ENCODE measurements around the gene VAT1.
"Not testable (repeated sequence)": the region's sequence is repeated elsewhere in the genome, so short reads cannot be mapped to it uniquely, and the experiment has no call there.

Gene VAT1

GRCh38 chr17:42991471-42991870, 30.7 kb downstream of the VAT1 start:
- H3K27ac ChIP-seq (ENCODE audit: low read depth, low read length): no peak overlapping the region
- H3K36me3 ChIP-seq (ENCODE audit: control insufficient read depth, insufficient read depth, low read length): peaks cover 34% of the 10 kb centered on the region
- no peaks in the 10 kb centered on the region for H3K4me1 ChIP-seq (ENCODE audit: control insufficient read depth, insufficient read depth, low read length)

GRCh38 chr17:42989726-42990652, 32.2 kb downstream of the VAT1 start:
- Histone ChIP-seq H3K4me3 (ENCODE audit: low read length) (no peak overlapping the region), H3K36me3 (ENCODE audit: control insufficient read depth, insufficient read depth, low read length) (peaks cover 34% of the 10 kb centered on the region), H3K27me3 (ENCODE audit: control insufficient read depth, insufficient read depth, low read length) (no peaks in the 10 kb centered on the region), H3K9ac (ENCODE audit: low read length) (no peak overlapping the region), H3K4me1 (ENCODE audit: control insufficient read depth, insufficient read depth, low read length) (no peaks in the 10 kb centered on the region), H3K27ac (ENCODE audit: low read depth, low read length) (no peak overlapping the region)

More at GRCh38 chr17:42991471-42991870, 30.7 kb downstream of the VAT1 start:
- Histone ChIP-seq H3K9ac (ENCODE audit: low read length) (no peak overlapping the region), H3K4me3 (ENCODE audit: low read length) (no peak overlapping the region), H3K27me3 (ENCODE audit: control insufficient read depth, insufficient read depth, low read length) (no peaks in the 10 kb centered on the region)

DNA sequence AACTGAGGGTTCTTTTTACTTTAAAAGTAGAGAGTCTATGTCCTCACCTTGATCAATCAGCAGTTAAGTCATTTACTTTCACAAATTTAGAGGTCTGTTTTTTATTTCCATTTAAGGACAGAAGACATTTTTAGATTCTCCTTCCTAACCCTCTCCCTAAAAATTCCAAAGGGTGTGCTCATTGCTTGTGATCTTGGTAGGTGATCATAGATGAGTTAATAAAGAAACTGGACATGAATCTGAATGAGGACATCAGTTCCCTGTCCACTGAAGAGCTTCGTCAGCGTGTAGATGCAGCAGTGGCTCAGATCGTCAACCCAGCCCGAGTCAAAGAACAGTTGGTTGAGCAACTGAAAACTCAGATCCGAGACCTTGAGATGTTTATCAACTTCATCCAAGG, 33.0 kb downstream of the VAT1 start:
- H3K4me3 ChIP-seq (ENCODE audit: low read length): no peak overlapping the region
- no peaks in the 10 kb centered on the region for H3K27me3 ChIP-seq (ENCODE audit: control insufficient read depth, insufficient read depth, low read length)
- H3K27ac ChIP-seq (ENCODE audit: low read depth, low read length): no peak overlapping the region
- H3K36me3 ChIP-seq (ENCODE audit: control insufficient read depth, insufficient read depth, low read length): peaks cover 34% of the 10 kb centered on the region
- no peak overlapping the region for H3K9ac ChIP-seq (ENCODE audit: low read length)
- no peaks in the 10 kb centered on the region for H3K4me1 ChIP-seq (ENCODE audit: control insufficient read depth, insufficient read depth, low read length)

GRCh38 chr17:42985225-42985624, 37.0 kb downstream of the VAT1 start:
- Histone ChIP-seq H3K9ac (ENCODE audit: low read length) (no peak overlapping the region), H3K27me3 (ENCODE audit: control insufficient read depth, insufficient read depth, low read length) (no peaks in the 10 kb centered on the region), H3K4me3 (ENCODE audit: low read length) (no peak overlapping the region), H3K4me1 (ENCODE audit: control insufficient read depth, insufficient read depth, low read length) (peaks cover 8% of the 10 kb centered on the region), H3K27ac (ENCODE audit: low read depth, low read length) (no peak overlapping the region), H3K36me3 (ENCODE audit: control insufficient read depth, insufficient read depth, low read length) (peaks cover 12% of the 10 kb centered on the region)

DNA sequence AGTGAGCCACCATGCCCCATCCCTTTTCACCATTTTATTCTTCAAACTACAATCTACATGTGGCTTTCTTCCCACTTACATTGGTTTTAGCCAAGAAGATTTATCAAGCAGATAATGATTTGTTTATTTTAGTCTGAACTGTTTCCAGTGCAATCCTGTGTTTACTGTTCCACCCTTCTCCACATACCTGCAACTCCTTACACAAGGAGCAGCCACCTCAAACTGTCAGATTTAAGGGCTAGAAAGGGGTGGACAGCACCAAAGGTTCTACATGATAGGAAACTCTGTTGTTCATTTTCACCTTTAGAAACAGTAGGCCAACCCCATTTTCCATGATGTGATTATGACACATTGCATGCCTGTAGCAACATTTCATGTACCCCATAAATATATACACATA, 39.9 kb downstream of the VAT1 start:
- Histone ChIP-seq H3K4me1 (ENCODE audit: control insufficient read depth, insufficient read depth, low read length) (peaks cover 15% of the 10 kb centered on the region), H3K27me3 (ENCODE audit: control insufficient read depth, insufficient read depth, low read length) (no peaks in the 10 kb centered on the region), H3K4me3 (ENCODE audit: low read length) (no peak overlapping the region), H3K27ac (ENCODE audit: low read depth, low read length) (no peak overlapping the region), H3K9ac (ENCODE audit: low read length) (no peak overlapping the region), H3K36me3 (ENCODE audit: control insufficient read depth, insufficient read depth, low read length) (peaks cover 2% of the 10 kb centered on the region)

- peaks cover 15% of the 10 kb centered on the region for H3K4me1 ChIP-seq (ENCODE audit: control insufficient read depth, insufficient read depth, low read length)
- peak overlapping the region; percentile 84 for H3K27ac ChIP-seq (ENCODE audit: low read depth, low read length)
- H3K4me3 ChIP-seq (ENCODE audit: low read length): peak overlapping the region; percentile 72
- no peaks in the 10 kb centered on the region for H3K36me3 ChIP-seq (ENCODE audit: control insufficient read depth, insufficient read depth, low read length)
- H3K27me3 ChIP-seq (ENCODE audit: control insufficient read depth, insufficient read depth, low read length): no peaks in the 10 kb centered on the region
- peak overlapping the region; percentile 78 for H3K9ac ChIP-seq (ENCODE audit: low read length)
These were observed 41.3 kb downstream of the VAT1 start for GRCh38 chr17:42980766-42981397.

- Histone ChIP-seq H3K36me3 (ENCODE audit: control insufficient read depth, insufficient read depth, low read length) (no peaks in the 10 kb centered on the region), H3K9ac (ENCODE audit: low read length) (peak within 1 kb of the TSS; percentile 78), H3K4me3 (ENCODE audit: low read length) (peak within 1 kb of the TSS; percentile 72), H3K4me1 (ENCODE audit: control insufficient read depth, insufficient read depth, low read length) (peaks cover 15% of the 10 kb centered on the region), H3K27me3 (ENCODE audit: control insufficient read depth, insufficient read depth, low read length) (no peaks in the 10 kb centered on the region), H3K27ac (ENCODE audit: low read depth, low read length) (peak within 1 kb of the TSS; percentile 84)
These were observed 41.9 kb downstream of the VAT1 start, which contains the start of gene RUNDC1 for GRCh38 chr17:42980274-42980765. Gene RUNDC1 (plus strand): TSS chr17:42980565. CDS start chr17:42980577, 12 bp downstream.

DNA sequence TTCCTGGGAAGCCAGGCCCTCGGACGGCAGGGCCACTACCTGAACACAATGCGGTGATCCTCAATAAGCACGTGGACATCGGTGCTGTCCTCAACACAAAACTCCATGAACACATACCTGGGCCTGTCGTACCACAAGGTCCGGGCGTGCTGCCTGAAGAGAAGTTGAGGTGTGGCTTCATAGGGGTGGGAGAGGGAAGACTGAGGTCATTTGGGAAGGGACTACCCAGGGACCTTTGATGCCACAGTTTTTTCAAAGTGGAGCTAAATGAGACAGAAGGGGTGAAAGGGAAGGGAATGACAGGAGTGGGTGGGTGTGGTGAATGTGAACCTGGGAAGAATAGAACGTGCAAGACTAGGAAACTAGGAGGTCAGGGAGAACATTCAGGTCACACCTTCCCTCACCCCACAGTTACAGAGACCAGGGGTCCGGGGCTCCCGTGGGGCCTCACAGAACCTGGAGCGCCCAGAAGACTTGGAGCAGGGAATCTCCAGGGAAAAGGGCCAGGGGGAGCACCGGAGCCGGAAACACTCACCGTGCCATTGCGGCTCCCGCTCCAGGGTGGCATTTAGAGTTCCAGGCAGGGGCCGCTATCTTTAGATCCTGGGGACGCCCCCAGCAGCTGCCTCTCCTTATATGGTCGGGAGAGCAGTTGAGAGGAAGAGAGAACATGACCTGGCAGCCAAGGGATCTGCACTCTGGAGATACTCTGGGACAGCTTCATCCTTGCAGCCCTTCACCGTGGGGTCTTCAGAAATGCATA, 42.5 kb downstream of the VAT1 start, which contains the start of gene PTGES3L:
PTGES3L (minus strand) TSS at position 570 of the 763 bp plus-strand sequence; CDS start at position 543, 27 bp downstream.
- H3K4me1 ChIP-seq (ENCODE audit: control insufficient read depth, insufficient read depth, low read length): peaks cover 15% of the 10 kb centered on the region
- peak within 1 kb of the TSS; percentile 78 for H3K9ac ChIP-seq (ENCODE audit: low read length)
- no peaks in the 10 kb centered on the region for H3K36me3 ChIP-seq (ENCODE audit: control insufficient read depth, insufficient read depth, low read length)
- peak within 1 kb of the TSS; percentile 72 for H3K4me3 ChIP-seq (ENCODE audit: low read length)
- H3K27ac ChIP-seq (ENCODE audit: low read depth, low read length): peak within 1 kb of the TSS; percentile 84
- H3K27me3 ChIP-seq (ENCODE audit: control insufficient read depth, insufficient read depth, low read length): no peaks in the 10 kb centered on the region

GRCh38 chr17:42975701-42976100, 46.5 kb downstream of the VAT1 start:
- H3K27me3 ChIP-seq (ENCODE audit: control insufficient read depth, insufficient read depth, low read length); H3K4me1 ChIP-seq (ENCODE audit: control insufficient read depth, insufficient read depth, low read length); H3K4me3 ChIP-seq (ENCODE audit: low read length); H3K9ac ChIP-seq (ENCODE audit: low read length); H3K36me3 ChIP-seq (ENCODE audit: control insufficient read depth, insufficient read depth, low read length); H3K27ac ChIP-seq (ENCODE audit: low read depth, low read length): not testable (repeated sequence)

- Histone ChIP-seq H3K9ac (ENCODE audit: low read length) (no peak overlapping the region), H3K27me3 (ENCODE audit: control insufficient read depth, insufficient read depth, low read length) (no peaks in the 10 kb centered on the region), H3K27ac (ENCODE audit: low read depth, low read length) (no peak overlapping the region)
These were observed 46.9 kb downstream of the VAT1 start for GRCh38 chr17:42975265-42975664.

DNA sequence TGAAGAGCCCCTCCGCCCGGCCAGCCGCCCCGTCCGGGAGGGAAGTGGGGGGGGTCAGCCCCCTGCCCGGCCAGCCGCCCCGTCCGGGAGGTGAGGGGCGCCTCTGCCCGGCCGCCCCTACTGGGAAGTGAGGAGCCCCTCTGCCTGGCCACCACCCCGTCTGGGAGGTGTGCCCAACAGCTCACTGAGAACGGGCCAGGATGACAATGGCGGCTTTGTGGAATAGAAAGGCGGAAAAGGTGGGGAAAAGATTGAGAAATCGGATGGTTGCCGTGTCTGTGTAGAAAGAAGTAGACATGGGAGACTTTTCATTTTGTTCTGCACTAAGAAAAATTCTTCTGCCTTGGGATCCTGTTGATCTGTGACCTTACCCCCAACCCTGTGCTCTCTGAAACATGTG, 48.9 kb downstream of the VAT1 start:
- not testable (repeated sequence) for H3K27me3 ChIP-seq (ENCODE audit: control insufficient read depth, insufficient read depth, low read length); H3K36me3 ChIP-seq (ENCODE audit: control insufficient read depth, insufficient read depth, low read length); H3K4me3 ChIP-seq (ENCODE audit: low read length); H3K9ac ChIP-seq (ENCODE audit: low read length); H3K4me1 ChIP-seq (ENCODE audit: control insufficient read depth, insufficient read depth, low read length); H3K27ac ChIP-seq (ENCODE audit: low read depth, low read length)

More at GRCh38 chr17:42975265-42975664, 46.9 kb downstream of the VAT1 start:
- H3K4me1 ChIP-seq (ENCODE audit: control insufficient read depth, insufficient read depth, low read length): peaks cover 7% of the 10 kb centered on the region
- no peak overlapping the region for H3K4me3 ChIP-seq (ENCODE audit: low read length)
- no peaks in the 10 kb centered on the region for H3K36me3 ChIP-seq (ENCODE audit: control insufficient read depth, insufficient read depth, low read length)

DNA sequence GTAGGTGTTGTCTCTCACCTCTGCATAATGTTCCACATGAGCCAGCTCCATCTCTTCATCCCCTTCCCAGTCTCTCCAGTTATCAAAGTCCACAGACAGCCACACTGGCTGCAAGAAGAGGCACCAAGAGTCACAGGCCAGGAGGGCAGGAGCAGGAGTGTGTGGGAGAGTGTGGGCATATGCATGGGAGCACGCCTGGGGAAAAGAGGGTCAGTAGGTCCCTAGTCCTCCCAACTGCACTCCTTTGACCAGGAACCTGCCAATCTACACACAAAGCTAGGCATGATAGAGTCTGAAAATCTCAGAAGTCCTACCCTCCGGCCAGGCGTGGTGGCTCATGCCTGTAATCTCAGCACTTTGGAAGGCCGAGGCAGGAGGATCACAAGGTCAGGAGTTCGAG, 50.6 kb downstream of the VAT1 start:
- Histone ChIP-seq H3K27ac (ENCODE audit: low read depth, low read length) (no peak overlapping the region), H3K9ac (ENCODE audit: low read length) (no peak overlapping the region), H3K4me3 (ENCODE audit: low read length) (no peak overlapping the region), H3K27me3 (ENCODE audit: control insufficient read depth, insufficient read depth, low read length) (no peaks in the 10 kb centered on the region), H3K4me1 (ENCODE audit: control insufficient read depth, insufficient read depth, low read length) (no peaks in the 10 kb centered on the region), H3K36me3 (ENCODE audit: control insufficient read depth, insufficient read depth, low read length) (no peaks in the 10 kb centered on the region)

All from rectal smooth muscle tissue (tissue), 1 donor.